ENCODE results near the gene ADRM1. TPM values are rescaled to one million over a fixed set of nuclear protein-coding genes. Genes with fewer than 3 reads are reported as not detected.

Gene ADRM1
- total and polyA plus RNA-seq, 10 of the 15 experiments (the other 5 are each of a cell fraction or from before 2014, with no cell fraction given): 3.4 to 213 (median 95.9) TPM

- FAIRE-seq (no peak), ATAC-seq (no peak), DNase-seq (ENCODE audit: low read depth, low spot score) (no peak)
- H3K9me3 ChIP-seq (replicated peaks; ENCODE audit: control insufficient read depth, insufficient read depth, low read length): no peaks in the 10 kb centered on the region
- H3K27ac ChIP-seq (ENCODE audit: control insufficient read depth, insufficient read depth): no peak overlapping the region
- H3K4me1 ChIP-seq (ENCODE audit: control insufficient read depth, insufficient read depth, low read length): no peaks in the 10 kb centered on the region
- H3K36me3 ChIP-seq (ENCODE audit: control insufficient read depth in 2 of 2, insufficient read depth in 2 of 2, low read length in 1 of 2): peaks cover 11 to 12% of the 10 kb centered on the region in 2 experiments
- no peak overlapping the region for H2AFZ ChIP-seq (ENCODE audit: control insufficient read depth, low read depth, low read length)
- H3K79me2 ChIP-seq (ENCODE audit: control insufficient read depth, insufficient read depth, low read length): no peaks in the 10 kb centered on the region
- POLR2A ChIA-PET: no interaction called here
- CTCF ChIA-PET: no interaction called here
- SMC1A ChIA-PET (ENCODE audit: uncharacterized antibody, unreplicated experiment): no interaction called here
- H3K4me3 ChIP-seq: no peak overlapping the region
- H3K27me3 ChIP-seq (replicated peaks in 1 of 2; ENCODE audit: control insufficient read depth in 2 of 2, insufficient read depth in 2 of 2, low read length in 1 of 2): no peaks in the 10 kb centered on the region
- no peak for TF ChIP-seq RELA (IDR thresholded peaks at IDR 0.05; ENCODE audit: borderline replicate concordance, partially characterized antibody)
- intact Hi-C loops (cut with micrococcal nuclease; ENCODE audit: unreplicated experiment) (no loop called here), in situ Hi-C loops (cut with MboI) (no loop called here)
- 98% methylated on average over 10 of the region's 10 CpGs for WGBS (ENCODE audit: insufficient coverage, insufficient replicate concordance, low lambda C conversion rate, missing lambda C conversion rate)
- H3K9ac ChIP-seq (ENCODE audit: control insufficient read depth, insufficient read depth, low read length): no peak overlapping the region
- BruUV-seq (replicated peaks): no TSS peak
- H4K20me1 ChIP-seq (ENCODE audit: control insufficient read depth, insufficient read depth): no peaks in the 10 kb centered on the region; the same call in 1 of the 2 replicates
- RAD21 ChIA-PET (ENCODE audit: unreplicated experiment): no interaction called here
- no peak overlapping the region for H3K4me2 ChIP-seq (ENCODE audit: control insufficient read depth, insufficient read depth)
Measured at GRCh38 chr20:62255976-62256375, 46.8 kb upstream of the ADRM1 start.

DNA sequence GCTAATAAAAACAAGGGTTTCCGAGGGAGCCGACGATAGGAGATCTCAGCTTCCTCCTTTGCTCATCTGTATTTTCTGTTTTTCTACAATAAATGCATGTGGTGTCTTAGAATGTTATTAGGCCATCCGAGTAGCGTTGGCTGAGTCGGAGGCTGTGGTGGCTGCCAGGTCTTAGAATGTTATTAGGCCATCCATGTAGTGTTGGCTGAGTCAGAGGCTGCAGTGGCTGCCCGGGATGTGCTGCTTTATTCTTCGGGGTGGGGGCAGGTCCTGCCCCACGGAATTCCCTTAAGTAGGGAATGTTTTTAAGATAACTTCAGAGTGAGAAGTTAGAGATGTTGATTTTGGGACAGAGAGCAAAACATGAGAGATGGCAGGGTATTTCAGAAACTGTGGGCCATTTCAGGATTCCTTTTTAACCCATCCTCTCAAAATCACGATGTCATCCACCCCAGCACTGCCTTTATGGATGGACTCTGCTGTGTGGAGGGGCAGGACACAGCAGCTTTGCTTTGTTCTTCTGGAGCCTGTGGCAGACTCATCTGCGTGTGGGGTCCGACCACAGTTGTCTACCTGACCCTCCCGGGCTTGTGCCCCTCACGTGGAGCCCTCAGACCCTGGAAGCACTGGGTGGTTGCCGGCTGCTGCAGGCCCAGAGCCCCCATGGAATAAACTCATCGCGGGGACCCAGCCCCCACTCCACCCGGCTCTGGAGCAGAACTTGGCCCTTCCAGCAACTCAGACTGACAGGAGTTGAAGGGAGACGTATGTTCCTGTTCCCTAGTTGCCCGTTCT is 44.1 kb upstream of the ADRM1 start:
- ChIA-PET POLR2A (no interaction called here), CTCF (no interaction called here), RAD21 (ENCODE audit: unreplicated experiment) (no interaction called here), SMC1A (ENCODE audit: uncharacterized antibody, unreplicated experiment) (interaction anchor here (0.6 kb wide), 1 partner anchor 643 kb away, joined by 4 read pairs; no protein-coding TSS in a partner anchor)
- 92% methylated on average over 20 of the region's 20 CpGs for WGBS (ENCODE audit: insufficient coverage, insufficient replicate concordance, low lambda C conversion rate, missing lambda C conversion rate)
- no peak for DNase-seq (ENCODE audit: low read depth, low spot score)
- H3K27me3 ChIP-seq (replicated peaks in 1 of 2; ENCODE audit: control insufficient read depth in 2 of 2, insufficient read depth in 2 of 2, low read length in 1 of 2): no peaks in the 10 kb centered on the region
- H3K79me2 ChIP-seq (ENCODE audit: control insufficient read depth, insufficient read depth, low read length): no peaks in the 10 kb centered on the region
- peaks cover 19% of the 10 kb centered on the region in 2 experiments for H3K36me3 ChIP-seq (ENCODE audit: control insufficient read depth in 2 of 2, insufficient read depth in 2 of 2, low read length in 1 of 2)
- no peaks in the 10 kb centered on the region; the same call in 1 of the 2 replicates for H4K20me1 ChIP-seq (ENCODE audit: control insufficient read depth, insufficient read depth)
- no peak overlapping the region for H3K27ac ChIP-seq (ENCODE audit: control insufficient read depth, insufficient read depth)
- no peak overlapping the region for H3K4me2 ChIP-seq (ENCODE audit: control insufficient read depth, insufficient read depth)
- in situ Hi-C loops (cut with MboI) (no loop called here), intact Hi-C loops (cut with micrococcal nuclease; ENCODE audit: unreplicated experiment) (no loop called here)
- no peak overlapping the region for H2AFZ ChIP-seq (ENCODE audit: control insufficient read depth, low read depth, low read length)
- no peak for FAIRE-seq
- no peak overlapping the region for H3K9ac ChIP-seq (ENCODE audit: control insufficient read depth, insufficient read depth, low read length)
- ATAC-seq: no peak
- no peaks in the 10 kb centered on the region for H3K9me3 ChIP-seq (replicated peaks; ENCODE audit: control insufficient read depth, insufficient read depth, low read length)
- H3K4me3 ChIP-seq: no peak overlapping the region
- no TSS peak for BruUV-seq (replicated peaks)
- TF ChIP-seq POLR2AphosphoS2 (IDR thresholded peaks at IDR 0.05; ENCODE audit: low read depth, low read length) (no peak), BHLHE40 (IDR thresholded peaks at IDR 0.05; ENCODE audit: borderline replicate concordance in 1 of 2, low read depth in 2 of 2, low read length in 1 of 2) (no peak), ZNF217 (IDR thresholded peaks at IDR 0.05) (no peak), CTCF (IDR thresholded peaks at IDR 0.05 in 2 of 3, conservative IDR thresholded peaks at IDR 0.05 in 1 of 3; ENCODE audit: control insufficient read depth in 2 of 3, extremely low read depth in 1 of 3, insufficient read depth in 1 of 3, low read depth in 3 of 3, low read length in 3 of 3) (no peak), GATAD2B (conservative IDR thresholded peaks at IDR 0.05; ENCODE audit: low read depth) (no peak), TCF3 (IDR thresholded peaks at IDR 0.05; ENCODE audit: borderline replicate concordance, insufficient read depth, low read depth, low read length) (no peak)
- H3K4me1 ChIP-seq (ENCODE audit: control insufficient read depth, insufficient read depth, low read length): no peaks in the 10 kb centered on the region
